GM18502 (cell line): ENCODE results near the gene KIFC1.

ENCODE experiments used
- ATAC-seq: cut with Tn5 transposase; IDR thresholded peaks from one replicate; pipeline ENCODE4 v1.9.1; 2021; ENCODE audit warnings: mild to moderate bottlenecking; ENCODE audit not compliant: unreplicated experiment, poor library complexity

Gene KIFC1

DNA sequence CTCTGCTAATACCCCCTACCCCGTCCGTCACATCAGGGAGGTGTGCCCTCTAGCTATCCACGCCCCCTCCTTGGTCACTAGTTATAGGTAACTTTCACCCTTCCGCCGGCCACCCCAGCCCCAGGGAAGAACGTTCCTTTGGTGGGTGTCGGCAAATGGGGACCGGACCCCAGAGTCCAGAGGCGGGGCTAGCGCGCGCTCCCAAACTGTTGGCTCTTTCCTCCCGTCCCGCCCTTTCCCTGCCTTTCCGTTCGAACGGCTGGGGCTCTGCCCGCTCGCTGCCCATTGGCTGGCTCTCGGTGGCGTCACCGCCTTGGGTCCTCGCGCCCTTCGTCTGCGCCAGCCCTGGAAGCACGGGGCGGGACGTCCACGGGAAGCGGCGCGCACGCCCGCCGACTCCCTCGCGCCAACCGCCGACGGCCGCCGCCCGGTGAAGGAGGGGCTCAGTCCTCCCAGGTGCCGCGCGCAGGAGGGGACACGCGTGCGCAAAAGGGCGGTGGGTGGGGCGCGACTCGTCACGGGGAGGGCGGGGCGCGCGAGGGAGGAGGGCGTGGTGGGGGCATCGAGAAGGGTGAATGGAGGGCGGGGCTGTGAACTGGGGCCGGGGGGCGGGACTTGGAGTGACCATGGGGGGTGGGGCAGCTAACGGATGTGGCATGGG lies 18.6 kb downstream of the KIFC1 start:
- ATAC-seq = peak; percentile 83

DNA sequence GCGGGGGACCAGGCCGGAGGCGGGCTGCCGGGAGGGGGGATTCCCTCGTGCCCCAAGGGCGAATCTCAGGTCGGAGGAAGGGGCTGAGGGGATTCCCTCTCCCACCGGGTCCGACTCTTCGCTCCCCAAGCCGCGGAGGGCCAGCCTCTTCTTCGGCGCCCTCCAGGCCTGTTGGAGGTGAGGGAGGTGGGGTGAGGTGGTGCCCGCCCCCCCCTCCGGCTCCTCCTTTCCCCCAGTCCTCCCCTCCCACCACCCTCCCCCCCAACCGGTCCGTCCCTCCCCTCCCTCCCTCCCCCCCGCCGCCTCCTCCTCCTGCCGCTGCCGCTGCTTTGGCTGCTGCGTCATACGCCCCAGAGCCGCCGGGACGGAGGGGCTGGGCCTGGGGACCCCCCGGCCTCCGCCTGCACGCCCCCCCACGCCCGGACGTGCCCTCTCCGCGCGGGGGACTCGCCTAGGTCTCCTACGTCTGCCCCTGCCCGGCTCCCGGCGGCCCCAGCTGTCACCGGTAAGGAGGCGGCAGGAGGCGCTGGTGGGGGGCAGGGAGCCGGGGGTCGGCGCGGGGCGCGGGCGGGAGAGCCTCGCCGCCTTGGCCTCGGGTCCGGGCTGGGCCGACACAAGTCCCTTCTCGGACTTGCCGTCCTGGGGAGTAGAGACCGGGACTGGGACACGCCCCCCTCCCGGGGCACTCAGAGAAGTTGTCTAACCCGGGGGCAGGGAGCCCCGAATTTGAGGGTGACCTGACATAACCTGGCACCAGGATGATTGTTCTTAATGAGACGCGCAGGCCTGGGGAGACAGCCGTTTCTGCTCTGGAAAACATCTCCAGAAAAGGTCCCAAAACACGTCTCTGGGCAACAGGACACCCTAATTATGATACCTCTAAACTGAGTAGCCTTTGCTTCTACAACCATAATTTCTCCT lies 19.3 kb downstream of the KIFC1 start, which contains the start of gene PHF1:
PHF1 (plus strand) TSS at position 304 of the 921 bp plus-strand sequence. CDS start 1,250 bp downstream, outside the sequence.
- peak; percentile 30 for ATAC-seq

DNA sequence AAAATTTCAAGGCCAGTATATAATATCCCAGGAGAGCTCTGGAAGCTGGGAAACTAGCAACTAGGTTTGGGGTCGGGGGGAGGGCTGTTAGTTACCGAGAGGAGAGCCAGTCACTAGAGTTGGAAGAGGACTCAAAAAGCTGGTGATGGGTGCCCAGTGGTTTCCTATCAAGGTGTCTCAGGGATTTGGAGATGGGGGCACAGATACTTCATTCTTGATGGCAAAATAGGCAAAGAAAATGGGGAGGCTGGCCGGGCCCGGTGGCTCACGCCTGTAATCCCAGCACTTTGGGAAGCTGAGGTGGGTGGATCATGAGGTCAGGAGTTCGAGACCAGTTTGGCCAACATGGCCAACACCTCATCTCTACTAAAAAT lies 20.0 kb downstream of the KIFC1 start:
- no peak for ATAC-seq

DNA sequence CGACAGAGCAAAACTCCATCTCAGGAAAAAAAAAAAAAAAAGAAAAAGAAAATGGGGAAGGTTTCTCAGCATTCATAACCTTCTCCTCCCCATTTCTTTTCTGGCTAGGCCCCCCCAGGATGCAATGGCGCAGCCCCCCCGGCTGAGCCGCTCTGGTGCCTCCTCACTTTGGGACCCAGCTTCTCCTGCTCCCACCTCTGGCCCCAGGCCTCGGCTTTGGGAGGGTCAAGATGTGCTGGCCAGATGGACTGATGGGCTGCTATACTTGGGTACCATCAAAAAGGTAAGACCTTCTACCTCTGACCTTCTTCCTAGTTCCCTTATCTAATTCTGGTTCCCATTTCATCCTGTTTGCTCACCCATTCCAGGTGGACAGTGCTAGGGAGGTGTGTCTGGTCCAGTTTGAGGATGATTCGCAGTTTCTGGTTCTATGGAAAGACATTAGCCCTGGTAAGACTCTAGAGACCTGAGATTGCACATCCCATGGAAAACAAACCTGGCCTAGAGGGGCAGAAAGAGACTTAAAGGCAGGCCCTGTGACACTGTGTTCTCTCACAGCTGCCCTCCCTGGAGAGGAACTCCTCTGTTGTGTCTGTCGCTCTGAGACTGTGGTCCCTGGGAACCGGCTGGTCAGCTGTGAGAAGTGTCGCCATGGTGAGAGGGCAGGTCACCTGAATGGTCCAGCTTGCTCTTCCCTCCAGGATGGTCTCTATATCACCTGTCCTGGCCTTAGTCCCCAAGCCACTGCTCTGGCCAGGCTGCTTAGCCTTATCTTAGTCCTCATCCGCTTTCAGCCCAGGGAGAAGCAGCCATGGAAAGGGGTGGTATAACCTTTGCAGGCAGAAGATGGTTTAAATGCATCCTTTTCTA lies 20.8 kb downstream of the KIFC1 start:
- no peak for ATAC-seq

DNA sequence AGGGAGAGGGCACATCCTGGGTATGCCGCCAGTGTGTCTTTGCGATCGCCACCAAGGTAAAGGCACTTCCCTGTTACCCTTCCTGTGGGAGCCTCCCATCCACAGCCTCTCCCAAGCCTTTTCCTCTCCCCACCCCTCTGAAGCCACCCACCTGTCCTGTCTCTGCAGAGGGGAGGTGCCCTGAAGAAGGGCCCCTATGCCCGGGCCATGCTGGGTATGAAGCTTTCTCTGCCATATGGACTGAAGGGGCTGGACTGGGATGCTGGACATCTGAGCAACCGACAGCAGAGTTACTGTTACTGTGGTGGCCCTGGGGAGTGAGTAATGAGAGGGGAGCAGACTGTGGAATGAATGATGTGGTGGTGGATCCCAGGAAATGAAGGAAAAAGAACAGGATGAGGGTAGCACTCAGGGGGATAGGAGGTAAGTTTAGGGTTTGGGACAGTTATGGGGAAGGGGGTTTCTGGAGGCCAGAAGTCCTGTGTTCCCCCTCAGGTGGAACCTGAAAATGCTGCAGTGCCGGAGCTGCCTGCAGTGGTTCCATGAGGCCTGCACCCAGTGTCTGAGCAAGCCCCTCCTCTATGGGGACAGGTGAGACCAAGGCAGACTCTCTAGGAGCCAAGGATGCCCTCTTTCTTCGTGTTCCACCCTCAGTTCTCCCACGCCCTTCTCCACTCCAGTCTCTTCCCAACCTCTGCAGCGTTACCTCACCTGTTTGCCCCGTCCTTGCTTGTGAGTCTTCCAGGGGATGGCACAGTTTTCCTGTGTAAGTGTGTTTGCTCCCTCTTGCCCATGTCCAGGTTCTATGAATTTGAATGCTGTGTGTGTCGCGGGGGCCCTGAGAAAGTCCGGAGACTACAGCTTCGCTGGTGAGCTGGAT lies 21.9 kb downstream of the KIFC1 start:
- ATAC-seq = no peak

DNA sequence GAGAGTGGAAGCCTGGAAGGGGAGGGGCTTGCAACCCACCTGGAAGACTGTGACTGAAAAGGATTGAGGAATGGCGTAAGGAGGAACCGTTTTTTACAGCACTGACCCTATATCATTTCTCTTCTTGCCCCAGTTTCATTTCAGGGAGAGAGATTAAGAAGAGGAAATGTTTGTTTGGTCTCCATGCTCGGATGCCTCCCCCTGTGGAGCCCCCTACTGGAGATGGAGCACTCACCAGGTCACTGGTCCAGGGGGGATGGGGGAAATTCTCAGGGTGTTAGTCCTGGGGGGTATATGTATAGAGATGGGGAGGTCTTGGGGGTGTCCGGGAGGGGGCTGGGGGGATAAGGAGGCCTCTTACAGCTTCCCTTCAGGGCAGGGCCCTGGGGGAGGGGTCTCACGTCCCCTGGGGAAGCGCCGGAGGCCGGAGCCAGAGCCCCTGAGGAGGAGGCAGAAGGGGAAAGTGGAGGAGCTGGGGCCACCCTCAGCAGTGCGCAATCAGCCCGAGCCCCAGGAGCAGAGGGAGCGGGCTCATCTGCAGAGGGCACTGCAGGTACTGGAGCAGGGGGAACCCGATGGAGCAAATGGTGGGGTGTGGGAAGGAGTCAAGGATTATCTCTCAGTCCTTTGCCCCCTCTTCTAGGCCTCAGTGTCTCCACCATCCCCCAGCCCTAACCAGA lies 23.1 kb downstream of the KIFC1 start:
- no peak for ATAC-seq

DNA sequence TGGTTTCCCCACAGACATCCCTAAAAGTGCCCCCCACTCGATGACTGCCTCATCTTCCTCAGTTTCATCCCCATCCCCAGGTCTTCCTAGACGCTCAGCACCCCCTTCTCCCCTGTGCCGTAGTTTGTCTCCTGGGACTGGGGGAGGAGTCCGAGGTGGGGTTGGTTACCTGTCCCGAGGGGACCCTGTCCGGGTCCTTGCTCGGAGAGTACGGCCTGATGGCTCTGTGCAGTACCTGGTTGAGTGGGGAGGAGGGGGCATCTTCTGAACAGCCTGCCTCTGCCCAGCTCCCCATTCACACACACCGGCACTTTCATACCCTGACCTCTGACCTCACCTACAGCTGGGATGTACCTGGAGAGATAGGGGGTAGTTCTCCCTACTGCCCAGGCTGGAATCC lies 24.2 kb downstream of the KIFC1 start:
- no peak for ATAC-seq

DNA sequence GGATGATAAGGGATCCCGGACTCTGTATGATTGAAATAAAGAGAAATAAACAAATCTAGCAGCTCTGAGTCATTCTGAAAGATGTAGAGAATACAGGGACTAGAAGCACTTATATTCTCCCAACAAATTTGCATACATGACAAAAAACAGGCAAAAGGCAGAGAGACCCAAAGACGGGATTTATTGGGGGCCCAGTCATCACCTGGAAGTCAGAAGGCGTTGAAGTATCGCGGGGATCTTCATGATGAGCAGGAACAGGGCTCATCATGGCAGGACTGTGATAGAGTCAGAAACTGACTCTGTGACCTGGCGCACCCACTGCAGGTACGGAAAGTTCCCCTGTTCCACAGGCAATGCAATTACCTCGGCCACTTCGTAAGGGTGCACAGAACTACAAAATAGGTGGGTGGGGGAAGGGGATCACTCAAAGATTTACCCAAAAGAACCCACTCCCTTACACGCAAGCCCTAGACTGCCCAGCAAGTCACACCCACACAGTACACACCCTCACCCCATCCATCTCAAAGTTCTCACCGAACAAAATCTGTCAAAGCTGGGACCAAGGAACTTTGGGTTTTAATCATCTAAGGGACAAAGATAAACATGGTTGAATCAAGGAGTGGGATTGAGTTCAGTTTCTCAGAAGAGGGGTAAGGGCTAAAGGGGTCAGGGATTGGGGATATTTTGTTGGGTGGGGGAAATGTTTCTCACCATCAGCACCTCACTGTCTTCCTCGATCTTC lies 24.9 kb downstream of the KIFC1 start:
- no peak for ATAC-seq

DNA sequence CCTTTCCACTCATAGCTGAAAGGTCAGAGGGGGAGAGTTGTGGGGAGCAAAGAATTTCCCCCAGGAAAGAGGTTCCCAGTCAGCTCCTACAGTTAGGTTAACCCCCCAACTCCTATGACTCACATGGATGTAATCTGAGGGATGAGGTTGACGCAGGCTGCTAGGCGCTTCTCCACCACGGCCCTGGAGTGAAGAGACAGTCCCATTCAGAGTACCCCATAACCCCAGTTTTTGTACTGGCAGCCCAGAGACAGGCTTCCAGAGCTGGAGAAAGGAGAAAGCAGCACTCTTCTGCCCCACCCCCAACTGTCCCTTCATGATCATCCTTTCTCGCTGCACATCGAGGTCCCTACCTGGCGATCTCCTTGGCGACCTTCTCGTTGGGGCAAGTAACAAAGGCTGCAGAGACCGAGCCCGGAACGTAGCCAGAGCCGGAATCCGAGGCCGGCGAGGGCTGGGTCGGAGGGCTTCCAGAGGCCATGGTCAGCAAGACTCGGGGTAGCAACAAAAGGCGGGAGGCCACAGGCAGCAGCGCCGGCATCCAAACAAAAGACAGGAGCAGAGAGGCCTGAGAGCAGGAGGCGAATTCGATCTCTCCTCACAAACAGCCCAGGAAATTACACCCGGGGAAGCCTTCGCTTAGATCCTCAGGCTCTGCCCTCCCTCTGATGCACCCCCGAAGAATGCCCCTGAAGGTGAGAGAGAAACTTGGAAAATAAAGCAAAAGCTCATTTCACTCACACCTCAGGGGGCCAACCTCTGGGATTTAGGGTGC lies 25.7 kb downstream of the KIFC1 start:
- ATAC-seq = no peak

DNA sequence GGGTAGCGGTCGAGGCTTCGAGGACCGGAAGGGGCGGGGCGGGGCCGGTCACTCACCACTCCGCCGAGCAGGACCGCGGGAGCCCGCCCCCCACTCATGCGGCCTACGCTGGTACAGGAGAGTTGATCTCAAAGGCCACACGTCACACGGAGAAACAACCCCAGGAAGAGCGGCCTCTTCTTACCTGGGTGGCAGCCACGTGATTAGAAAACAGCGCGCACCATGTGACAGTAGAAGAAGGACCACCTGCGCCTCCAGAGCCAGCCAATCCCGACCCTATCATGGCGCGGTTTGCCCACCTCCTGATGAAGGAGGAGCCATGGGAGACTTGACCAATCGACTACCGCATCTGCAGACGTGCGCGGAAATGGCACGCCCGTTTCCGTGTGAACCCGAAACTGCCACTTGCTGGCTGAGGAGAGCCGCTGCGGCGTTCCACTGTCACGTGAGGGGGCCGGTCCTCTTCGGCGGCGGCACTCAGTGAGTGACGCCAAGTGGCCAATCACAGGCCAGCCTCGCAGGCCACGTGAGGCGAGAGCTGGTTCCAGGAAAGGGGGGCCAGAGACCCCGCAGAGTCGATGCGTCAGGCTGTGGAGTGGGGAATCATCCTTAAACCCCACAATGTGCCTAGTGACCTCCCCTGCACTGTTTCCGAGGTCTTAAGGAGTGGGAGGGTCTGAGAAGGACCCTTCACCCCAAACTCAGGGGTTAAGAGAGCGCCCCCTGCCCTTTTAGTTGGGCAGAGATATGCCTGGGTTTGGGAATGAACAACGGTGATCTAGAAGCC lies 26.5 kb downstream of the KIFC1 start, which contains the start of gene CUTA:
CUTA (minus strand) TSS at position 205 of the 787 bp plus-strand sequence; CDS start at position 98, 107 bp downstream.
- ATAC-seq = peak; percentile 85

DNA sequence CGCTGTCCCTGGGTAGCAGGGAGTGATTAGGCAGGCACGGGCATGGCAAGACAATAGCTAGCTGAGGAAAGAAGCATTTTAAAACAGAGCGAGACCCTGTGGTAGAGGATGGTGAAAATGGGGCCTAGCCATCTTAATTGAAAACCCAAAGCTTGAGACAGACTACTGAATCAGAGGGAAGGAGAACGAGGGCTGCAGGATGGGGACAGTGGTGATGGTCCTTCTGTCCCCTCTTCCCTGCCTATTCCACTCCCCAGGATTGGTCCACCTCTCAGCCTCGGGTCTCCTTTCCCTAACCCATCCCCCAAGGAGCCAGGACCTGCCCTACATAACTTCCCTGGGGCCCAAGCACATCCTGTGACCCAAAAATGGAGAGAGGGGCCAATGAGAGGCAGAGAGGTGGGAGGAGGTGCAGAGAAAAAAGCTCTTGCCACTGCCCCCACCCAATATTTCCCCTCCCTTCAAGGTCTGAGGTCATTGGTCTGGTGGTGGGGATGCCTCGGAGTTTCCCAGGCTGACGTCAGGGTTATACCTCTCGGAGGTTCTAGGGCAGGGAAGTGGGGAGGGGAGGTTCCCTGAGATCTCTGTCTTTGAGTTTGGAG lies 27.2 kb downstream of the KIFC1 start:
- no peak for ATAC-seq

DNA sequence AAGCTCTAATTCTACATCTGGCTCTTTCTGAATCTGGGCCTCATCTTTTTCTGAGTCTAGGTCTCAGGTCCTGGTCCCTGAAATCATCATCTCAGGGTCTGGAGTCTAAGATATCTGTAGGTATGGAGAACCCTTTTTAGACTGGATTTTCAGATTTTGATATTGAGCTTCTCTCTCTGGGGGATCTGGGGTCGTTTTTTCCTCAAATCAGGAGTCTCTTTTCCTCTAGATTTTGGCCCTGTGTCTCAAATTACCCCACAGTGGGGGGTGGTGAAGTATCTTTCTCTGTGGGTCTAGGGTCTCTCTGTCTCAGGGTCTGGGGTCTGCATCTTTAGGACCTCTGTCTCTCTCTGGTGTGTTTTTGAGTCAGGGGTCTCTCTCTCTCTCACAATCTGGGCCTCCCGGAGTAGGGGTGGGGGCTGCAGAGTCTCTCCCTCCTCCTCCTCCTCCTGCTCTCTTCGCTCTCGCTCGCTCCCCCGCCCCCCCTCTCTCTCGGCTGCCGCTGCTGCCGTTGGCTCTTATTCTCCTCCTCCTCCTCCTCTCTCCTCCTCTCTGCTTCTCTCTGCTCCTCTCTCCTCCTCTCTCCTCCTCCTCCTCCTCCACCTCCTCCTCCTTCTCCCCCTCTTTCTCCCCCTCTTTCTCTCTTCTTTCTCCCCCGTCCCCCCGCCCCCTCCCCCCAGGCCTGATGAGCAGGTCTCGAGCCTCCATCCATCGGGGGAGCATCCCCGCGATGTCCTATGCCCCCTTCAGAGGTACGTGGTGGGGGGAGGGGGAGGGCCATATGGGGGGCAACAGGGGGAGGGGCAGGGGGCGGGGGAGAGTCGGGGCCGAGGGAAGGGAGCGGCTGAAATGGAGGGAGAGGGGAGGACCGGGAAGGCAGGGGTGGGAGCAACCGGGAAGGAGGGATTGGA lies 28.2 kb downstream of the KIFC1 start, which contains the start of gene SYNGAP1:
SYNGAP1 (plus strand) TSS at position 486 of the 911 bp plus-strand sequence; CDS start at position 686, 200 bp downstream.
- no peak for ATAC-seq

DNA sequence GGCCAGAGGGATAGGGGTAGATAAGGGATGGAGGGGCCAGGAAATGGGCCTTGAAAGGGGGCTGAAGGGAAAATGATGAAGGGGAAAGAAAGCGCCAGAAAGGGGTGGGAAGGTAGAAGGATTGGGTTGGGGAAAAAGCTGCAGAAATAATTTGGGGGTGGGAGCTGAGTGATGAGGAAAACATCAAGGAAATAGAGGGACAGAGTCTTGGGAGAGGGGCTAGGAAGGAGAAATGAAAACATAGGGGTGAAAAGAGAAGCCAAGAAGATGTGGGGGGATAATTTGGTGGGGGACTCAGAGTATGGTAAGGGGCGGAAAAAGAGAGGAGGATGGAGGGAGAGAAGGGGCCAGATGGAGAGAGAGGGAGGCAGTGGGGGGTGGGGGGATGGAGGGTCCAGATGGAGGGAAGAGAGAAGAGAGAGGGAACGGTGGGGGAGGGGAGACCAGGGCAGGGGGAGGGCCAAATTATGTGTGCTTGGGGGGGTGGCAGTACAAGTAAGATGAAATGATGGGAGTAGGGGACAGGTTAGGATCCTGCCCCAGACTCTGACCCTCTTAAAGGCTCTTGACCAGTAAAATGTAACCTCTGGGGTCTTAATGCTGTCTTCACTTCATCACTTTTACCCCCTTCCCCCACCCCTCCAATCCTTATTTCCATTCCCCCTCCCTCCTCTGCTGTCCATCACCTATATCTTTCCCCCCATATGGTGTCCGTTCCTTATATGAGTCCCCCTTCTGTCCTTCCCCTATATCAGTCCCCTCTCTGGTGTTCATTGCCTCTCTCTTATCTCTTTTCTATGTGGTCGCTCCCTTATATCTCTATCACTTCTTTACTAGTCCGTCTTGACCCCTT lies 29.1 kb downstream of the KIFC1 start:
- no peak for ATAC-seq

DNA sequence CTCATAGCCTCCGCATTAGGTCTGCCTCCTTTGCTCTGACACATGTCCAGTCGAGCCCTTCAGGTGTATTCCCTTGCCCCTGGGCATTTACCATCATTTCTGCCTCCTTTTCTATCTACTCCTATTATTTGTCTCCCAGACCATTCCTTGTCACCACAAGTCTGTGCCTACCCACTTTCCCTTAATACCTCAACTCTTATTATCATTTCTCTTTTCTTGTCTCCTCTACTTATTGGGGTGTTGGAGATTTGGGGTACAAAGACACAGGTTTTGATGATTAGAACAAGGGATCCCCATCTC lies 29.7 kb downstream of the KIFC1 start:
- no peak for ATAC-seq

DNA sequence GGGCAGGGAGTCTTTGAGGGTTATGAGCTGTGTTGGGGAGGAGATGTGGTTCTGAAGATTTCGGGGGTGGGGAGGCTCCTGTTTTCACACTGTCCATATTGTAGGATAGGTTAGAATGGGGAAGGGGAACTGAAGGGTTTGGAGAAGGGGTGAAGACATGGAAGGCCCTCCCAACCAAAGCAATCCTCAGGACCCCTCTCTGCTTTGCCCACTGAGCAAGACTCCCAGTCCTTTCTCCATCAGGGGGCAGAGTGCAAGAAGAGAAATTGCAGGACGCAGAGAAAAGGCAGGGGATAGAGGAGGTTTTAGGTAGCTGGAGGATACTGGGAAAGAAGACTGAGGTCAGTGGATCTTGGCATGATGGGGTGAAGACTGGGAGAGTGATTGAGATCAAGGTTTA lies 32.2 kb downstream of the KIFC1 start:
- no peak for ATAC-seq
